Measurements from ENCODE around the gene NPHP1.
A peak's percentile ranks its signal among the peaks of the same experiment; 100 is the strongest.
"Not testable (repeated sequence)": the region's sequence is repeated elsewhere in the genome, so short reads cannot be mapped to it uniquely, and the experiment has no call there.

Gene NPHP1

GRCh38 chr2:110197452-110197851 lies 7.4 kb downstream of the NPHP1 start:
- DNase-seq = no peak

GRCh38 chr2:110190169-110190568 lies 14.6 kb downstream of the NPHP1 start:
- DNase-seq = not testable (repeated sequence)

- no peak for DNase-seq
Measured at GRCh38 chr2:110182449-110182848, 22.4 kb downstream of the NPHP1 start.

- DNase-seq = no peak
Measured at GRCh38 chr2:110180036-110180435, 24.8 kb downstream of the NPHP1 start.

- DNase-seq = no peak
Measured at GRCh38 chr2:110173523-110173922, 31.3 kb downstream of the NPHP1 start.

GRCh38 chr2:110172506-110172905 lies 32.3 kb downstream of the NPHP1 start:
- no peak for DNase-seq

- no peak for DNase-seq
Measured at GRCh38 chr2:110170102-110170501, 34.7 kb downstream of the NPHP1 start.

- no peak for DNase-seq
Measured at GRCh38 chr2:110167326-110168000, 37.4 kb downstream of the NPHP1 start.

GRCh38 chr2:110166266-110166665 lies 38.5 kb downstream of the NPHP1 start:
- DNase-seq = no peak

- DNase-seq = peak; percentile 21
Measured at GRCh38 chr2:110157153-110157793, 47.5 kb downstream of the NPHP1 start.

GRCh38 chr2:110154828-110155227 lies 50.0 kb downstream of the NPHP1 start:
- not testable (repeated sequence) for DNase-seq

- DNase-seq = not testable (repeated sequence)
Measured at GRCh38 chr2:110154188-110154587, 50.6 kb downstream of the NPHP1 start.

- no peak for DNase-seq
Measured at GRCh38 chr2:110153416-110153815, 51.4 kb downstream of the NPHP1 start.

- DNase-seq = no peak
Measured at GRCh38 chr2:110152943-110153342, 51.9 kb downstream of the NPHP1 start.

GRCh38 chr2:110149330-110150220 lies 55.2 kb downstream of the NPHP1 start:
- no peak for DNase-seq

- DNase-seq = no peak
Measured at GRCh38 chr2:110146945-110147332, 57.9 kb downstream of the NPHP1 start.

- no peak for DNase-seq
Measured at GRCh38 chr2:110146183-110146944, 58.4 kb downstream of the NPHP1 start.

GRCh38 chr2:110143982-110144381 lies 60.8 kb downstream of the NPHP1 start:
- DNase-seq = no peak

GRCh38 chr2:110140401-110140800 lies 64.4 kb downstream of the NPHP1 start:
- no peak for DNase-seq

GRCh38 chr2:110134025-110134424 lies 70.8 kb downstream of the NPHP1 start:
- DNase-seq = no peak

- no peak for DNase-seq
Measured at GRCh38 chr2:110131166-110131565, 73.6 kb downstream of the NPHP1 start.

GRCh38 chr2:110130757-110131156 lies 74.1 kb downstream of the NPHP1 start:
- DNase-seq = no peak

- no peak for DNase-seq
Measured at GRCh38 chr2:110126906-110127305, 77.9 kb downstream of the NPHP1 start.
